GM23338 (cell line): ENCODE data around the gene TENM3. TPM values are rescaled to one million over a fixed set of nuclear protein-coding genes. Genes with fewer than 3 reads are reported as not detected.

ENCODE experiments used
- ATAC-seq: fragments of 200-7000 bp; cut with Tn5 transposase; 3 replicates; pipeline ENCODE4 v1.9.1; 2020
- DNase-seq: peaks from one replicate; pipeline ENCODE4 v3.0.0-alpha.2; 2015; ENCODE audit warnings: low spot score
- H2AFZ ChIP-seq: fragments of 200-600 bp; sonication (generic); 2 replicates; pipeline ENCODE4 v1.8.0; 2016; ENCODE audit warnings: antibody characterized with exemption, mild to moderate bottlenecking, moderate library complexity
- H3F3A ChIP-seq: fragments of 200-600 bp; sonication (generic); replicated peaks from 2 replicates; pipeline ENCODE4 v1.8.0; 2017; ENCODE audit warnings: antibody characterized with exemption, mixed run types, low read depth
- H3K27ac ChIP-seq: fragments of 200-600 bp; sonication (generic); 2 replicates; pipeline ENCODE4 v1.6.1; 2016; ENCODE audit warnings: low read depth
- H3K27me3 ChIP-seq: fragments of 200-600 bp; sonication (generic); 2 replicates; pipeline ENCODE4 v1.8.0; 2016; ENCODE audit warnings: mild to moderate bottlenecking, mixed run types, moderate library complexity; ENCODE audit not compliant: insufficient read depth
- H3K36me3 ChIP-seq: fragments of 200-600 bp; sonication (generic); 2 replicates; pipeline ENCODE4 v1.8.0; 2016; ENCODE audit warnings: mild to moderate bottlenecking; ENCODE audit not compliant: insufficient read depth
- H3K4me1 ChIP-seq: fragments of 200-600 bp; sonication (generic); 2 replicates; pipeline ENCODE4 v1.8.0; 2016; ENCODE audit warnings: mild to moderate bottlenecking, moderate library complexity; ENCODE audit not compliant: insufficient read depth
- H3K4me2 ChIP-seq: fragments of 200-600 bp; sonication (generic); 2 replicates; pipeline ENCODE4 v1.7.1; 2017; ENCODE audit warnings: mixed run types
- H3K4me3 ChIP-seq: fragments of 200-600 bp; sonication (generic); 2 replicates; pipeline ENCODE4 v1.6.1; 2016; ENCODE audit warnings: mixed run types
- H3K79me2 ChIP-seq: fragments of 200-600 bp; sonication (generic); replicated peaks from 2 replicates; pipeline ENCODE4 v1.8.0; 2017; ENCODE audit warnings: mild to moderate bottlenecking; ENCODE audit not compliant: insufficient read depth
- H3K9me2 ChIP-seq: fragments of 200-600 bp; sonication (generic); 2 replicates; pipeline ENCODE4 v1.8.0; 2017; ENCODE audit not compliant: insufficient read depth
- H4K20me1 ChIP-seq: fragments of 200-600 bp; sonication (generic); replicated peaks from 2 replicates; pipeline ENCODE4 v1.8.0; 2017; ENCODE audit warnings: mild to moderate bottlenecking; ENCODE audit not compliant: insufficient read depth
- H3K27ac Mint-ChIP-seq: 2 replicates; pipeline ENCODE4 v1.8.0; 2020; ENCODE audit warnings: inconsistent platforms, mild to moderate bottlenecking, moderate library complexity, mixed read lengths
- H3K27me3 Mint-ChIP-seq: 3 replicates; pipeline ENCODE4 v1.8.0; 2022; ENCODE audit warnings: low read depth, mild to moderate bottlenecking, moderate library complexity, mixed read lengths, inconsistent platforms; ENCODE audit not compliant: insufficient read depth, poor library complexity
- H3K36me3 Mint-ChIP-seq: 3 replicates; pipeline ENCODE4 v1.8.0; 2021; ENCODE audit warnings: low read depth, mild to moderate bottlenecking, inconsistent platforms, moderate library complexity, mixed read lengths
- H3K4me1 Mint-ChIP-seq: 3 replicates; pipeline ENCODE4 v1.8.0; 2020; ENCODE audit warnings: mild to moderate bottlenecking, inconsistent platforms, mixed read lengths
- H3K4me3 Mint-ChIP-seq: 3 replicates; pipeline ENCODE4 v1.8.0; 2021; ENCODE audit warnings: moderate library complexity, mild to moderate bottlenecking, inconsistent platforms, mixed read lengths
- H3K9me3 Mint-ChIP-seq: 3 replicates; pipeline ENCODE4 v1.8.0; 2020; ENCODE audit warnings: moderate library complexity, mild to moderate bottlenecking, inconsistent platforms, mixed read lengths
- CREB1 ChIP-seq: fragments of 250-450 bp; sonication (Bioruptor Pico); IDR thresholded peaks from 2 replicates; pipeline ENCODE4 v1.5.0; 2020; ENCODE audit warnings: low read depth, mild to moderate bottlenecking, moderate library complexity
- EZH2 ChIP-seq: fragments of 200-600 bp; sonication (generic); IDR thresholded peaks from one replicate; pipeline ENCODE4 v1.8.0; 2017; ENCODE audit warnings: antibody characterized with exemption, mild to moderate bottlenecking, low read depth; ENCODE audit not compliant: unreplicated experiment
- EZH2phosphoT487 ChIP-seq: fragments of 200-600 bp; sonication (generic); IDR thresholded peaks from one replicate; pipeline ENCODE4 v1.8.1; 2018; ENCODE audit warnings: antibody characterized with exemption; ENCODE audit not compliant: unreplicated experiment
- JUNB ChIP-seq: IDR thresholded peaks from one replicate; pipeline ENCODE4 v1.6.1; 2016; ENCODE audit warnings: antibody characterized with exemption; ENCODE audit not compliant: unreplicated experiment
- NANOG ChIP-seq: IDR thresholded peaks from 2 replicates; pipeline ENCODE4 v1.6.1; 2016; ENCODE audit warnings: antibody characterized with exemption, borderline replicate concordance
- POLR2AphosphoS5 ChIP-seq: IDR thresholded peaks from 2 replicates; pipeline ENCODE4 v1.6.1; 2016; ENCODE audit warnings: antibody characterized with exemption, low read depth
- STAT1 ChIP-seq: IDR thresholded peaks from one replicate; pipeline ENCODE4 v1.6.1; 2016; ENCODE audit warnings: antibody characterized with exemption; ENCODE audit not compliant: unreplicated experiment
- ZNF114 ChIP-seq: fragments of 250-450 bp; sonication (Bioruptor Pico); IDR thresholded peaks from 2 replicates; pipeline ENCODE4 v1.5.0; 2020; ENCODE audit warnings: mild to moderate bottlenecking, moderate library complexity
- ZNF331 ChIP-seq: fragments of 250-450 bp; sonication (Bioruptor Pico); IDR thresholded peaks from 2 replicates; pipeline ENCODE4 v1.5.0; 2020; ENCODE audit warnings: low read depth, mild to moderate bottlenecking, moderate library complexity
- polyA plus RNA-seq: library from polyadenylated mRNA; unstranded; fragments of >200 nt; fragmentation: Nextera tagmentation; extraction: Ambion mirVana; gene quantifications from 2 replicates; pipeline ENCODE4 v1.2.1, GENCODE V29; 2016
- total RNA-seq: library from RNA; depleted of rRNA; stranded (reverse); fragments of >200 nt; shearing (Covaris generic); gene quantifications from 2 replicates; pipeline ENCODE4 v1.2.3, GENCODE V29; 2014
- TF ChIP-seq, protein P1 (sequence below): IDR thresholded peaks from 2 replicates; pipeline ENCODE4 v1.6.1; 2016; ENCODE audit warnings: antibody characterized with exemption
- TF ChIP-seq, protein P2 (sequence below), 2 experiments: fragments of 200-600 bp in 1 of 2; sonication (generic) in 1 of 2; conservative IDR thresholded peaks; 2 replicates each; pipeline versions ENCODE4 v1.5.1 to v1.6.1; 2016 to 2017; ENCODE audit warnings: antibody characterized with exemption in 2 of 2, low read depth in 2 of 2, mild to moderate bottlenecking in 2 of 2, moderate library complexity in 1 of 2
- TF ChIP-seq, protein P3 (sequence below): IDR thresholded peaks from one replicate; pipeline ENCODE4 v1.6.1; 2018; ENCODE audit warnings: antibody characterized with exemption; ENCODE audit not compliant: unreplicated experiment
- TF ChIP-seq, protein P4 (sequence below): fragments of 250-450 bp; sonication (Bioruptor Pico); IDR thresholded peaks from 2 replicates; pipeline ENCODE4 v1.5.0; 2020; ENCODE audit warnings: mild to moderate bottlenecking, moderate library complexity

TENM3 gene
- total and polyA plus RNA-seq, 2 experiments from 2014 or later, result 22.2 to 128 TPM

DNA sequence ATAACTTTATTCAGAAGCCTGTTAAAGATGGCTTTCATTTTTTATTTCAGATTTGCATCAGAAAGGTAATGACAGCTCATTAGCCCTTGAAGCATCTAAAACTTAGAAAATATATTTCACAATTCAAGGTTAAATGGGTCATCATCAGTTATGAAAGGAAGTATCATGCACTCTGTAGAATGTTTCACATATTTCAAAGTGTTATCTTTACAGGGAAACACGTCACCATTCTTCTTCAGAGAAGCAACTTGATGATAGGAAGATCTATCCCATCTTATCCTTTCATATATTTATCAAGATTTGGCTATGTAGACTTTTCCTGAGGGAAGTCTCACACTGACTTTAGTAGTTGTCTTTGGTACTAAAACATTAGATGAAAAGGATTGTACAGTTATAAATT lies 277.8 kb downstream of the TENM3 start:
- Histone ChIP-seq H3K79me2 (peaks cover 27% of the 10 kb centered on the region), H4K20me1 (no peaks in the 10 kb centered on the region), H3F3A (no peaks in the 10 kb centered on the region; the same call in 1 of the 2 replicates), H3K9me2 (no peaks in the 10 kb centered on the region), H2AFZ (no peak overlapping the region), H3K36me3 (no peaks in the 10 kb centered on the region), H3K27me3 (no peaks in the 10 kb centered on the region), H3K4me3 (no peak overlapping the region), H3K27ac (no peak overlapping the region), H3K4me1 (peaks cover 16% of the 10 kb centered on the region), H3K4me2 (no peak overlapping the region)
- H3K36me3 Mint-ChIP-seq, result peaks cover 10% of the 10 kb centered on the region; the same call in 2 of the 3 replicates
- no peaks in the 10 kb centered on the region for H3K27me3 Mint-ChIP-seq
- H3K9me3 Mint-ChIP-seq, result peaks cover 2% of the 10 kb centered on the region; the same call in 1 of the 3 replicates
- TF ChIP-seq, protein P1, sequence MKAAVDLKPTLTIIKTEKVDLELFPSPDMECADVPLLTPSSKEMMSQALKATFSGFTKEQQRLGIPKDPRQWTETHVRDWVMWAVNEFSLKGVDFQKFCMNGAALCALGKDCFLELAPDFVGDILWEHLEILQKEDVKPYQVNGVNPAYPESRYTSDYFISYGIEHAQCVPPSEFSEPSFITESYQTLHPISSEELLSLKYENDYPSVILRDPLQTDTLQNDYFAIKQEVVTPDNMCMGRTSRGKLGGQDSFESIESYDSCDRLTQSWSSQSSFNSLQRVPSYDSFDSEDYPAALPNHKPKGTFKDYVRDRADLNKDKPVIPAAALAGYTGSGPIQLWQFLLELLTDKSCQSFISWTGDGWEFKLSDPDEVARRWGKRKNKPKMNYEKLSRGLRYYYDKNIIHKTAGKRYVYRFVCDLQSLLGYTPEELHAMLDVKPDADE, result no peak
- TF ChIP-seq NANOG (no peak), EZH2 (no peak), CREB1 (CRISPR knock-in tag) (no peak), STAT1 (no peak), JUNB (no peak), ZNF114 (no peak), EZH2phosphoT487 (no peak), POLR2AphosphoS5 (no peak), ZNF331 (CRISPR knock-in tag) (no peak)
- TF ChIP-seq, protein P2, sequence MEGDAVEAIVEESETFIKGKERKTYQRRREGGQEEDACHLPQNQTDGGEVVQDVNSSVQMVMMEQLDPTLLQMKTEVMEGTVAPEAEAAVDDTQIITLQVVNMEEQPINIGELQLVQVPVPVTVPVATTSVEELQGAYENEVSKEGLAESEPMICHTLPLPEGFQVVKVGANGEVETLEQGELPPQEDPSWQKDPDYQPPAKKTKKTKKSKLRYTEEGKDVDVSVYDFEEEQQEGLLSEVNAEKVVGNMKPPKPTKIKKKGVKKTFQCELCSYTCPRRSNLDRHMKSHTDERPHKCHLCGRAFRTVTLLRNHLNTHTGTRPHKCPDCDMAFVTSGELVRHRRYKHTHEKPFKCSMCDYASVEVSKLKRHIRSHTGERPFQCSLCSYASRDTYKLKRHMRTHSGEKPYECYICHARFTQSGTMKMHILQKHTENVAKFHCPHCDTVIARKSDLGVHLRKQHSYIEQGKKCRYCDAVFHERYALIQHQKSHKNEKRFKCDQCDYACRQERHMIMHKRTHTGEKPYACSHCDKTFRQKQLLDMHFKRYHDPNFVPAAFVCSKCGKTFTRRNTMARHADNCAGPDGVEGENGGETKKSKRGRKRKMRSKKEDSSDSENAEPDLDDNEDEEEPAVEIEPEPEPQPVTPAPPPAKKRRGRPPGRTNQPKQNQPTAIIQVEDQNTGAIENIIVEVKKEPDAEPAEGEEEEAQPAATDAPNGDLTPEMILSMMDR (conservative IDR thresholded peaks at IDR 0.05; ENCODE audit: low read depth in 2 of 2), result no peak
- TF ChIP-seq, protein P3, sequence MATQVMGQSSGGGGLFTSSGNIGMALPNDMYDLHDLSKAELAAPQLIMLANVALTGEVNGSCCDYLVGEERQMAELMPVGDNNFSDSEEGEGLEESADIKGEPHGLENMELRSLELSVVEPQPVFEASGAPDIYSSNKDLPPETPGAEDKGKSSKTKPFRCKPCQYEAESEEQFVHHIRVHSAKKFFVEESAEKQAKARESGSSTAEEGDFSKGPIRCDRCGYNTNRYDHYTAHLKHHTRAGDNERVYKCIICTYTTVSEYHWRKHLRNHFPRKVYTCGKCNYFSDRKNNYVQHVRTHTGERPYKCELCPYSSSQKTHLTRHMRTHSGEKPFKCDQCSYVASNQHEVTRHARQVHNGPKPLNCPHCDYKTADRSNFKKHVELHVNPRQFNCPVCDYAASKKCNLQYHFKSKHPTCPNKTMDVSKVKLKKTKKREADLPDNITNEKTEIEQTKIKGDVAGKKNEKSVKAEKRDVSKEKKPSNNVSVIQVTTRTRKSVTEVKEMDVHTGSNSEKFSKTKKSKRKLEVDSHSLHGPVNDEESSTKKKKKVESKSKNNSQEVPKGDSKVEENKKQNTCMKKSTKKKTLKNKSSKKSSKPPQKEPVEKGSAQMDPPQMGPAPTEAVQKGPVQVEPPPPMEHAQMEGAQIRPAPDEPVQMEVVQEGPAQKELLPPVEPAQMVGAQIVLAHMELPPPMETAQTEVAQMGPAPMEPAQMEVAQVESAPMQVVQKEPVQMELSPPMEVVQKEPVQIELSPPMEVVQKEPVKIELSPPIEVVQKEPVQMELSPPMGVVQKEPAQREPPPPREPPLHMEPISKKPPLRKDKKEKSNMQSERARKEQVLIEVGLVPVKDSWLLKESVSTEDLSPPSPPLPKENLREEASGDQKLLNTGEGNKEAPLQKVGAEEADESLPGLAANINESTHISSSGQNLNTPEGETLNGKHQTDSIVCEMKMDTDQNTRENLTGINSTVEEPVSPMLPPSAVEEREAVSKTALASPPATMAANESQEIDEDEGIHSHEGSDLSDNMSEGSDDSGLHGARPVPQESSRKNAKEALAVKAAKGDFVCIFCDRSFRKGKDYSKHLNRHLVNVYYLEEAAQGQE, result no peak
- TF ChIP-seq, protein P4, sequence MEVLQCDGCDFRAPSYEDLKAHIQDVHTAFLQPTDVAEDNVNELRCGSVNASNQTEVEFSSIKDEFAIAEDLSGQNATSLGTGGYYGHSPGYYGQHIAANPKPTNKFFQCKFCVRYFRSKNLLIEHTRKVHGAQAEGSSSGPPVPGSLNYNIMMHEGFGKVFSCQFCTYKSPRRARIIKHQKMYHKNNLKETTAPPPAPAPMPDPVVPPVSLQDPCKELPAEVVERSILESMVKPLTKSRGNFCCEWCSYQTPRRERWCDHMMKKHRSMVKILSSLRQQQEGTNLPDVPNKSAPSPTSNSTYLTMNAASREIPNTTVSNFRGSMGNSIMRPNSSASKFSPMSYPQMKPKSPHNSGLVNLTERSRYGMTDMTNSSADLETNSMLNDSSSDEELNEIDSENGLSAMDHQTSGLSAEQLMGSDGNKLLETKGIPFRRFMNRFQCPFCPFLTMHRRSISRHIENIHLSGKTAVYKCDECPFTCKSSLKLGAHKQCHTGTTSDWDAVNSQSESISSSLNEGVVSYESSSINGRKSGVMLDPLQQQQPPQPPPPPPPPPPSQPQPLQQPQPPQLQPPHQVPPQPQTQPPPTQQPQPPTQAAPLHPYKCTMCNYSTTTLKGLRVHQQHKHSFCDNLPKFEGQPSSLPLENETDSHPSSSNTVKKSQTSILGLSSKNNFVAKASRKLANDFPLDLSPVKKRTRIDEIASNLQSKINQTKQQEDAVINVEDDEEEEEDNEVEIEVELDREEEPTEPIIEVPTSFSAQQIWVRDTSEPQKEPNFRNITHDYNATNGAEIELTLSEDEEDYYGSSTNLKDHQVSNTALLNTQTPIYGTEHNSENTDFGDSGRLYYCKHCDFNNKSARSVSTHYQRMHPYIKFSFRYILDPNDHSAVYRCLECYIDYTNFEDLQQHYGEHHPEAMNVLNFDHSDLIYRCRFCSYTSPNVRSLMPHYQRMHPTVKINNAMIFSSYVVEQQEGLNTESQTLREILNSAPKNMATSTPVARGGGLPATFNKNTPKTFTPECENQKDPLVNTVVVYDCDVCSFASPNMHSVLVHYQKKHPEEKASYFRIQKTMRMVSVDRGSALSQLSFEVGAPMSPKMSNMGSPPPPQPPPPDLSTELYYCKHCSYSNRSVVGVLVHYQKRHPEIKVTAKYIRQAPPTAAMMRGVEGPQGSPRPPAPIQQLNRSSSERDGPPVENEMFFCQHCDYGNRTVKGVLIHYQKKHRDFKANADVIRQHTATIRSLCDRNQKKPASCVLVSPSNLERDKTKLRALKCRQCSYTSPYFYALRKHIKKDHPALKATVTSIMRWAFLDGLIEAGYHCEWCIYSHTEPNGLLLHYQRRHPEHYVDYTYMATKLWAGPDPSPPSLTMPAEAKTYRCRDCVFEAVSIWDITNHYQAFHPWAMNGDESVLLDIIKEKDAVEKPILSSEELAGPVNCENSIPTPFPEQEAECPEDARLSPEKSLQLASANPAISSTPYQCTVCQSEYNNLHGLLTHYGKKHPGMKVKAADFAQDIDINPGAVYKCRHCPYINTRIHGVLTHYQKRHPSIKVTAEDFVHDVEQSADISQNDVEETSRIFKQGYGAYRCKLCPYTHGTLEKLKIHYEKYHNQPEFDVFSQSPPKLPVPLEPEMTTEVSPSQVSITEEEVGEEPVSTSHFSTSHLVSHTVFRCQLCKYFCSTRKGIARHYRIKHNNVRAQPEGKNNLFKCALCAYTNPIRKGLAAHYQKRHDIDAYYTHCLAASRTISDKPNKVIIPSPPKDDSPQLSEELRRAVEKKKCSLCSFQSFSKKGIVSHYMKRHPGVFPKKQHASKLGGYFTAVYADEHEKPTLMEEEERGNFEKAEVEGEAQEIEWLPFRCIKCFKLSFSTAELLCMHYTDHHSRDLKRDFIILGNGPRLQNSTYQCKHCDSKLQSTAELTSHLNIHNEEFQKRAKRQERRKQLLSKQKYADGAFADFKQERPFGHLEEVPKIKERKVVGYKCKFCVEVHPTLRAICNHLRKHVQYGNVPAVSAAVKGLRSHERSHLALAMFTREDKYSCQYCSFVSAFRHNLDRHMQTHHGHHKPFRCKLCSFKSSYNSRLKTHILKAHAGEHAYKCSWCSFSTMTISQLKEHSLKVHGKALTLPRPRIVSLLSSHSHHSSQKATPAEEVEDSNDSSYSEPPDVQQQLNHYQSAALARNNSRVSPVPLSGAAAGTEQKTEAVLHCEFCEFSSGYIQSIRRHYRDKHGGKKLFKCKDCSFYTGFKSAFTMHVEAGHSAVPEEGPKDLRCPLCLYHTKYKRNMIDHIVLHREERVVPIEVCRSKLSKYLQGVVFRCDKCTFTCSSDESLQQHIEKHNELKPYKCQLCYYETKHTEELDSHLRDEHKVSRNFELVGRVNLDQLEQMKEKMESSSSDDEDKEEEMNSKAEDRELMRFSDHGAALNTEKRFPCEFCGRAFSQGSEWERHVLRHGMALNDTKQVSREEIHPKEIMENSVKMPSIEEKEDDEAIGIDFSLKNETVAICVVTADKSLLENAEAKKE (CRISPR knock-in tag), result no peak
- peaks cover 22% of the 10 kb centered on the region for H3K4me1 Mint-ChIP-seq
- DNase-seq (no peak), ATAC-seq (no peak)
- no peak overlapping the region for H3K4me3 Mint-ChIP-seq
- peak overlapping the region; percentile 75 for H3K27ac Mint-ChIP-seq
